Type B pancreatic cell (in vitro differentiated cells): ENCODE measurements around the gene SLC25A14. TPM values are rescaled to one million over a fixed set of nuclear protein-coding genes. Genes with fewer than 3 reads are reported as not detected.
A peak's percentile ranks its signal among the peaks of the same experiment; 100 is the strongest.
"Not testable (repeated sequence)": the region's sequence is repeated elsewhere in the genome, so short reads cannot be mapped to it uniquely, and the experiment has no call there.

Experiments used
- DNase-seq: peaks from one replicate; pipeline ENCODE4 v3.0.0; 2021; ENCODE audit warnings: mixed read lengths; ENCODE audit not compliant: unreplicated experiment; ENCODE audit errors: extremely low spot score
- H3K27ac Mint-ChIP-seq: 2 replicates; pipeline ENCODE4 v1.8.0; 2021; ENCODE audit warnings: mild to moderate bottlenecking, mixed read lengths
- H3K27me3 Mint-ChIP-seq: 2 replicates; pipeline ENCODE4 v1.8.0; 2021; ENCODE audit warnings: mixed read lengths
- H3K36me3 Mint-ChIP-seq: 2 replicates; pipeline ENCODE4 v1.8.0; 2021; ENCODE audit warnings: mixed read lengths
- H3K4me1 Mint-ChIP-seq: one replicate; pipeline ENCODE4 v1.8.0; 2021; ENCODE audit warnings: mixed read lengths; ENCODE audit not compliant: unreplicated experiment
- H3K4me3 Mint-ChIP-seq: 2 replicates; pipeline ENCODE4 v1.8.0; 2021; ENCODE audit warnings: mild to moderate bottlenecking, mixed read lengths
- H3K9me3 Mint-ChIP-seq: 2 replicates; pipeline ENCODE4 v1.8.0; 2021; ENCODE audit warnings: mixed read lengths
- total RNA-seq: library from RNA; stranded (reverse); gene quantifications from 2 replicates; pipeline ENCODE4 v1.2.1, GENCODE V29; 2021; ENCODE audit warnings: low replicate concordance
- TF ChIP-seq, protein P1 (sequence below): fragments of 200-600 bp; sonication (generic); conservative IDR thresholded peaks from 2 replicates; pipeline ENCODE4 v1.5.0; 2021; ENCODE audit warnings: antibody characterized with exemption, mild to moderate bottlenecking

Gene SLC25A14
- total RNA-seq, 1 donor from 2014 or later = 23.1 TPM

DNA sequence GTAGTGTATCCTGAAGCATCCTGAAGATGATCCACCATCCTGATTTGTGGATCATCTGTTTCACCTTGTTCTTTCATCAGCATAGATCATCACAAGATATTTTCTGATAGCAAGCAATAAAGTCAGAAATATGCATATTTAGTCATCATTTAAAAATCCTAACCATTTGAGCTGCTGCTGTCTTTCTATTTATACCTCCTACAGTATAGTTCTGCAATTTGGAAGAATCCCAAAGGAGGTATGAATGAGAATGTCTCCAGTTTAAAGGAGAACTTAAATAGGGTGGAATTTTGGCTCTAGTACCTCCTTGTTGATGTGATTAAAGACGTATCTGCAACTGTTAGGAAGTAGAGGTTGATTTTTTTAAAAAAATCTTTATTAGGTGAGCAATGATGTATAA lies 7.6 kb downstream of the SLC25A14 start:
- H3K36me3 Mint-ChIP-seq = no peaks in the 10 kb centered on the region
- no peaks in the 10 kb centered on the region for H3K4me1 Mint-ChIP-seq
- no peaks in the 10 kb centered on the region for H3K27me3 Mint-ChIP-seq
- H3K9me3 Mint-ChIP-seq = no peaks in the 10 kb centered on the region
- H3K27ac Mint-ChIP-seq = no peak overlapping the region
- DNase-seq = no peak
- H3K4me3 Mint-ChIP-seq = no peak overlapping the region
- TF ChIP-seq, protein P1, sequence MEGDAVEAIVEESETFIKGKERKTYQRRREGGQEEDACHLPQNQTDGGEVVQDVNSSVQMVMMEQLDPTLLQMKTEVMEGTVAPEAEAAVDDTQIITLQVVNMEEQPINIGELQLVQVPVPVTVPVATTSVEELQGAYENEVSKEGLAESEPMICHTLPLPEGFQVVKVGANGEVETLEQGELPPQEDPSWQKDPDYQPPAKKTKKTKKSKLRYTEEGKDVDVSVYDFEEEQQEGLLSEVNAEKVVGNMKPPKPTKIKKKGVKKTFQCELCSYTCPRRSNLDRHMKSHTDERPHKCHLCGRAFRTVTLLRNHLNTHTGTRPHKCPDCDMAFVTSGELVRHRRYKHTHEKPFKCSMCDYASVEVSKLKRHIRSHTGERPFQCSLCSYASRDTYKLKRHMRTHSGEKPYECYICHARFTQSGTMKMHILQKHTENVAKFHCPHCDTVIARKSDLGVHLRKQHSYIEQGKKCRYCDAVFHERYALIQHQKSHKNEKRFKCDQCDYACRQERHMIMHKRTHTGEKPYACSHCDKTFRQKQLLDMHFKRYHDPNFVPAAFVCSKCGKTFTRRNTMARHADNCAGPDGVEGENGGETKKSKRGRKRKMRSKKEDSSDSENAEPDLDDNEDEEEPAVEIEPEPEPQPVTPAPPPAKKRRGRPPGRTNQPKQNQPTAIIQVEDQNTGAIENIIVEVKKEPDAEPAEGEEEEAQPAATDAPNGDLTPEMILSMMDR = no peak

DNA sequence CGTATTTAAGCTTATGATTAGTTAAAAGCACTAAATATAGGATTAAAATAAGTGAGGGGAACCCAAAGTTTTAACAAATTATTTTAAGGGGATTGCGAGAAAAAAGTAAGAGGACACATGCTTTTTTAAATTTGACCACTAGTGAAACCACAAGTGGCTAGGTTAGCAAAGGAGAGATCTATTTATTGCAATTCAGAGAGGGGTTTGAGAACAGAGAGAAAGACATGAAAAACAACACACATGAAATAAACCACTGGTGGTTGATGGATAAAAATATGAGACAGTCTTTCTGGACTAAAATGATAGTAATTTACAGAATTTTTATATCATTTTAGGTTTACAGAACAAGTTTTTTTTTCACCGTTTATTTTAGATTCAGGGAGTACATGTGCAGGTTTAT lies 11.8 kb downstream of the SLC25A14 start:
- no peak overlapping the region for H3K4me3 Mint-ChIP-seq

DNA sequence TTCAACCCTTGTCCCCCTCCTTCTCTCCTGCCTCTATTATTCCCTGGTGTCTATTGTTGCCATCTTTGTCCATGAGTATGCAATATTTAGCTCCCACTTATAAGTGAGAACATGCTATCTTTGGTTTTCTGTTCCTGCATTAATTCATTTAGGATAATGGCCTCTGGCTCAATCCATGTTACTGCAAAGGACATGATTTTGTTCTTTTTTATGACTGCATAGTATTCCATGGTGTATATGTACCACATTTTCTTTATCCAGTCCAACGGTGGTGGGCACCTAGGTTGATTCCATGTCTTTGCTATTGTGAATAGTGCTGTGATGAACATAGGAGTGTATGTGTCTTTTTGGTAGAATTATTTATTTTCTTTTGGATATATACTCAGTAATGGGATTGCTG lies 12.3 kb downstream of the SLC25A14 start:
- not testable (repeated sequence) for H3K27ac Mint-ChIP-seq

More for the DNA sequence above, 11.8 kb downstream of the SLC25A14 start:
- Mint-ChIP-seq H3K4me1 (no peaks in the 10 kb centered on the region), H3K27me3 (no peaks in the 10 kb centered on the region), H3K36me3 (no peaks in the 10 kb centered on the region), H3K9me3 (no peaks in the 10 kb centered on the region), H3K27ac (no peak overlapping the region)
- TF ChIP-seq, protein P1 = no peak
- no peak for DNase-seq

DNA sequence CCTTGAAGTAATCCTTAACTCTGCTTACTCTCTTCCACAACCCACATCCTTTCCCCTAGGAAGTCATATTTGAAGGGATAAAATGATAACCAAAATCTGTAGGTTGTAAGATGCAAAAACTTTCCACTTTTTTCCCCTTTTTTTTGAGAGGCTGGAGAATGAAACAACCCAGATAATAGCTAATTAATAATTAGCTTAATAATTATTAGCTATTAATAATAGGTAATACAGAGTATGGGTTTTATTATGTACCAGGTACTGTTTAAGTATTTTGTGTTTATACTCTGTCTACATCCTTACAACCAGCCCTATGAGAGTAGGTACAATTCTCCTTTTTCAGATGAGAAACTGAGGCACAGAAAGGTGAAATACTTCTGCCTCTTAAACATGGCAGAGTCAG lies 36.4 kb downstream of the SLC25A14 start:
- no peaks in the 10 kb centered on the region for H3K9me3 Mint-ChIP-seq
- no peaks in the 10 kb centered on the region for H3K27me3 Mint-ChIP-seq
- no peak for DNase-seq
- H3K36me3 Mint-ChIP-seq = peaks cover 4% of the 10 kb centered on the region
- TF ChIP-seq, protein P1 = no peak
- no peaks in the 10 kb centered on the region for H3K4me1 Mint-ChIP-seq
- no peak overlapping the region for H3K4me3 Mint-ChIP-seq
- H3K27ac Mint-ChIP-seq = no peak overlapping the region

More for the DNA sequence above, 12.3 kb downstream of the SLC25A14 start:
- not testable (repeated sequence) for H3K4me3 Mint-ChIP-seq, DNase-seq, H3K9me3 Mint-ChIP-seq, H3K4me1 Mint-ChIP-seq, H3K27me3 Mint-ChIP-seq, H3K36me3 Mint-ChIP-seq

DNA sequence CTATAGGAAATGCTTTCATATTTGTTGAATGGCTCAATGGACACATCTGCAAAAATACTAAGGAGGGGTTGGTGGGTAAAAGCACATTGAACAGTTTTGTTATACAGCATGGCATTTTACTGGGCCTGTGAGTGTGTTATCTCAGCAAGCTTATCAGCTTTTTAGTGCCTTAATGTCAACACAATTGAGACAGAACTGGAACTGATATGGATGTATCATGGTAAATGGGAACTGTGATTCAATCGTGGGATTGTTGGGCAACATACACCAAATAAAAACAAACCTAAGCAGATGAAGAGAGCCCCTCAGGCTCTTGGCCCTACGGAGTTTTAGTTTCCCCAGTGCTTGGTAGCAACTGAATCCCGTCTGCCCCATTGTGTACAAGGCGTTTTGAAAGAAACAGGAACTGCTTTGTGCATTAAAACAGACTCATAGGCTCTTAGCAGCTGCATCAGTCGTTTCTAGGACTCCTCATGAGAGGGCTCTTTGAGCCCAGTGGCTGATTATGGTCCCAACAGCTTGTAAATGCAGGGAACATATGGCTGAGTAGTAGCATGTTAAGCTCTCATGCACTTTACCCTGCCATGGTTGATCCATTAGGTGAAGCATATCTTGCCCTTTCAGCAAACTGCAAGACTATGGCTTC lies 38.4 kb downstream of the SLC25A14 start:
- TF ChIP-seq, protein P1 = no peak
- no peaks in the 10 kb centered on the region for H3K36me3 Mint-ChIP-seq

DNA sequence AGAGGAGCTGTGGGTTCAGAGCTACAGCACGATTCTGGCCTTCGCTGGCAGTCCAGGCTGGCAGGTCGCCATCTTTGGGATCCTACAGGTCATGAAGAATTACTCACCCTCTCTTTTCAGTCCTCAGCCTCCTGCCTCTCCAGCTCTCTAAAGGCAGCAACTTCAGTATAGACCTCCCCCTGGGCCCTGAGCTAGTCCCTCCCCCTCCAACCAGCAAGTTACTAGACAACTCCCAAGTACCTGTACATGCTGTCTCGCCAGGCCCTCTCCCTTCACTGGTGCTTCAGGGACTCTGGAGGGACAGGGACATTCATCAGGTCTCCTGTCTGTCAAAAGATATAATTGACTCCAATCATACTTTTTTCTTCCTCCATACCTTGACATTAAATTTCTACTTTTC lies 45.8 kb downstream of the SLC25A14 start, which contains the start of gene GPR119:
GPR119 (minus strand) TSS at position 155 of the 400 bp plus-strand sequence. CDS start 227 bp downstream, outside the sequence.
- Mint-ChIP-seq H3K27ac (no peak within 1 kb of the TSS), H3K4me1 (no peaks in the 10 kb centered on the region), H3K27me3 (peaks cover 19% of the 10 kb centered on the region), H3K9me3 (no peaks in the 10 kb centered on the region), H3K36me3 (no peaks in the 10 kb centered on the region), H3K4me3 (peak within 1 kb of the TSS; percentile 5)
- TF ChIP-seq, protein P1 = no peak
- no peak for DNase-seq

More for the DNA sequence above, 38.4 kb downstream of the SLC25A14 start:
- Mint-ChIP-seq H3K27ac (no peak overlapping the region), H3K9me3 (no peaks in the 10 kb centered on the region), H3K27me3 (peaks cover 8% of the 10 kb centered on the region), H3K4me1 (no peaks in the 10 kb centered on the region), H3K4me3 (no peak overlapping the region)
- DNase-seq = no peak
